Prostate gland (tissue), 2 donors: ENCODE measurements around the gene TAPBP.

ENCODE experiments used
- CTCF ChIP-seq, 4 experiments: fragments of 200-600 bp in 2 of 4; fragments of 450-650 bp in 2 of 4; sonication (generic) in 2 of 4; IDR thresholded peaks; 1 replicate in 3 of 4; 2 replicates in 1 of 4; pipeline ENCODE4 v1.5.1; 2016 to 2019; ENCODE audit warnings: antibody characterized with exemption in 4 of 4, mild to moderate bottlenecking in 2 of 4, moderate library complexity in 2 of 4
- POLR2A ChIP-seq: fragments of 450-650 bp; IDR thresholded peaks from one replicate; pipeline ENCODE4 v1.6.1; 2016; ENCODE audit warnings: antibody characterized with exemption, mild to moderate bottlenecking
- POLR2AphosphoS5 ChIP-seq: sonication (generic); formaldehyde crosslinking; IDR thresholded peaks from one replicate; pipeline ENCODE4 v1.6.1; 2017; ENCODE audit warnings: antibody characterized with exemption

DNA sequence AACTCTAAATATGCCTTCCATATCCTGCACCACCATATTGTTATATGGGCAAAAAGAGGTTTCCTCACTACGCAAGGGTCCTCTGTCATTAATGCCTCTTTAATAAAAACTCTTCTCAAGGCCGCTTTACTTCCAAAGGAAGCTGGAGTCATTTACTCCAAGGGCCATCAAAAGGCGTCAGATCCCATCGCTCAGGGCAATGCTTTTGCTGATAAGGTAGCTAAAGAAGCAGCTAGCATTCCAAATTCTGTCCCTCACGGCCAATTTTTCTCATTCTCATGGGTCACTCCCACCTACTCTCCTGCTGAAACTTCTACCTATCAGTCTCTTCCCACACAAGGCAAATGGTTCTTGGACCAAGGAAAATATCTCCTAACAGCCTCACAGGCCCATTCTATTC lies 33.9 kb upstream of the TAPBP start:
- TF ChIP-seq CTCF (IDR thresholded peaks at IDR 0.05) = no peak
- TF ChIP-seq POLR2A = no peak
- no peak for TF ChIP-seq POLR2AphosphoS5
